IMR-90 (cell line): ENCODE results near the gene CDC73. TPM values are rescaled to one million over a fixed set of nuclear protein-coding genes. Genes with fewer than 3 reads are reported as not detected.

ENCODE experiments used
- ATAC-seq: fragments of 200-7000 bp; cut with Tn5 transposase; 2 replicates; pipeline ENCODE4 v1.9.1; 2020; ENCODE audit warnings: low read depth, mild to moderate bottlenecking, moderate library complexity
- BruUV-seq: library from RNA; stranded (reverse); fragments of 400-500 nt; replicated peaks from 2 replicates; lab custom pipeline; 2021; lab: Mats Ljungman, UMichigan
- CTCF ChIA-PET: fragments of 300-600 bp; formaldehyde crosslinking; extraction: SDS; loops from one replicate; lab custom pipeline; 2021; ENCODE audit warnings: antibody characterized with exemption; lab: Yijun Ruan, JAX
- POLR2A ChIA-PET: fragments of 300-600 bp; sonication (Branson Sonifier 250); formaldehyde crosslinking; loops from one replicate; lab custom pipeline; 2022; ENCODE audit warnings: antibody characterized with exemption; ENCODE audit not compliant: unreplicated experiment; lab: Charles Lee
- DNase-seq: peaks from one replicate; pipeline ENCODE4 v3.0.0; 2013
- H2AFZ ChIP-seq: replicated peaks from 2 replicates; pipeline ENCODE3; 2013; ENCODE audit warnings: low read length, mild to moderate bottlenecking; ENCODE audit not compliant: poor library complexity
- H2AK5ac ChIP-seq: 2 replicates; pipeline ENCODE4 v1.6.1; 2013; ENCODE audit warnings: low read depth, low read length, inconsistent platforms
- H2AK9ac ChIP-seq: replicated peaks from 2 replicates; pipeline ENCODE3; 2013; ENCODE audit warnings: mild to moderate bottlenecking, low read depth, low read length, moderate library complexity; ENCODE audit not compliant: poor library complexity
- H2BK120ac ChIP-seq: 2 replicates; pipeline ENCODE4 v1.6.1; 2013; ENCODE audit warnings: low read depth, low read length, inconsistent platforms
- H2BK15ac ChIP-seq: 3 replicates; pipeline ENCODE4 v1.6.1; 2013; ENCODE audit warnings: low read depth, low read length, inconsistent platforms
- H2BK20ac ChIP-seq: 2 replicates; pipeline ENCODE4 v1.6.1; 2013; ENCODE audit warnings: low read depth, mild to moderate bottlenecking, inconsistent platforms, low read length, moderate library complexity
- H2BK5ac ChIP-seq: 2 replicates; pipeline ENCODE4 v1.6.1; 2013; ENCODE audit warnings: mild to moderate bottlenecking, low read depth, low read length, inconsistent platforms; ENCODE audit not compliant: poor library complexity, severe bottlenecking
- H3K14ac ChIP-seq: replicated peaks from 2 replicates; pipeline ENCODE4 v1.6.1; 2013; ENCODE audit warnings: low read depth, low read length, inconsistent platforms
- H3K18ac ChIP-seq: 2 replicates; pipeline ENCODE4 v1.6.1; 2013; ENCODE audit warnings: low read depth, low read length, control low read depth
- H3K23ac ChIP-seq: 2 replicates; pipeline ENCODE4 v1.6.1; 2013; ENCODE audit warnings: low read depth, low read length, inconsistent platforms
- H3K27ac ChIP-seq: 2 replicates; pipeline ENCODE4 v1.5.1; 2013; ENCODE audit warnings: mild to moderate bottlenecking, control low read depth, low read length; ENCODE audit not compliant: insufficient read depth
- H3K27me3 ChIP-seq: 2 replicates; pipeline ENCODE4 v1.6.1; 2013; ENCODE audit warnings: low read length; ENCODE audit not compliant: control insufficient read depth, insufficient read depth
- H3K36me3 ChIP-seq: 2 replicates; pipeline ENCODE4 v1.6.1; 2013; ENCODE audit warnings: low read length, mixed read lengths; ENCODE audit not compliant: control insufficient read depth, insufficient read depth
- H3K4ac ChIP-seq: 2 replicates; pipeline ENCODE4 v1.6.1; 2013; ENCODE audit warnings: low read depth, low read length, inconsistent platforms
- H3K4me1 ChIP-seq: 2 replicates; pipeline ENCODE4 v1.6.1; 2013; ENCODE audit warnings: low read length, mixed read lengths; ENCODE audit not compliant: control insufficient read depth, insufficient read depth
- H3K4me2 ChIP-seq: 2 replicates; pipeline ENCODE4 v1.6.1; 2013; ENCODE audit warnings: low read depth, mild to moderate bottlenecking, control low read depth, low read length, moderate library complexity
- H3K4me3 ChIP-seq: 2 replicates; pipeline ENCODE4 v1.5.1; 2013; ENCODE audit warnings: low read depth, mild to moderate bottlenecking, control low read depth, low read length, moderate library complexity; ENCODE audit not compliant: insufficient read depth
- H3K56ac ChIP-seq: 2 replicates; pipeline ENCODE4 v1.6.1; 2013; ENCODE audit warnings: low read length, inconsistent platforms; ENCODE audit not compliant: insufficient read depth; ENCODE audit errors: extremely low read depth
- H3K79me1 ChIP-seq, 2 experiments: 2 replicates each; pipeline ENCODE4 v1.6.1; 2013; ENCODE audit warnings: low read length in 2 of 2, inconsistent platforms in 1 of 2, low read depth in 1 of 2
- H3K9ac ChIP-seq: 2 replicates; pipeline ENCODE4 v1.6.1; 2013; ENCODE audit warnings: low read depth, low read length, control low read depth
- H3K9me1 ChIP-seq: 2 replicates; pipeline ENCODE4 v1.6.1; 2013; ENCODE audit warnings: low read length, inconsistent platforms; ENCODE audit not compliant: insufficient read depth
- H3K9me3 ChIP-seq: 2 replicates; pipeline ENCODE4 v1.6.1; 2013; ENCODE audit warnings: low read length; ENCODE audit not compliant: control insufficient read depth, insufficient read depth
- H4K20me1 ChIP-seq: 2 replicates; pipeline ENCODE4 v1.6.1; 2013; ENCODE audit warnings: low read length, inconsistent platforms; ENCODE audit not compliant: insufficient read depth
- H4K5ac ChIP-seq: 2 replicates; pipeline ENCODE4 v1.6.1; 2013; ENCODE audit warnings: mild to moderate bottlenecking, low read depth, low read length, control low read depth
- H4K8ac ChIP-seq, 2 experiments: 2 replicates each; pipeline ENCODE4 v1.6.1; 2013; ENCODE audit warnings: low read depth in 2 of 2, low read length in 2 of 2, control low read depth in 1 of 2, inconsistent platforms in 1 of 2
- H4K91ac ChIP-seq: 2 replicates; pipeline ENCODE4 v1.6.1; 2013; ENCODE audit warnings: low read depth, low read length, inconsistent platforms; ENCODE audit not compliant: insufficient read depth
- ELK1 ChIP-seq: fragments of 150-350 bp; IDR thresholded peaks from 2 replicates; pipeline ENCODE4 v1.6.1; 2016; ENCODE audit warnings: low read depth, mild to moderate bottlenecking, low read length, moderate library complexity, borderline replicate concordance
- FOS ChIP-seq: fragments of 150-350 bp; IDR thresholded peaks from 2 replicates; pipeline ENCODE4 v1.6.1; 2016; ENCODE audit warnings: low read depth, low read length
- RAD21 ChIP-seq: IDR thresholded peaks from 2 replicates; pipeline ENCODE4 v1.6.1; 2012; ENCODE audit warnings: low read length, improper control_type of control experiment
- SMC3 ChIP-seq: fragments of 150-350 bp; IDR thresholded peaks from 2 replicates; pipeline ENCODE4 v1.6.1; 2016; ENCODE audit warnings: low read depth, mild to moderate bottlenecking, antibody characterized with exemption, low read length, moderate library complexity
- WGBS, 2 experiments: methylation state at CpG; one replicate each; pipeline versions ENCODE4 v1.1.5 to v1.1.7; 2013; ENCODE audit warnings: missing lambda C conversion rate in 2 of 2; ENCODE audit not compliant: insufficient read length in 1 of 2; ENCODE audit errors: extremely low coverage in 2 of 2; 5-methylcytosine and 5-hydroxymethylcytosine counted together
- dilution Hi-C: fragments of 300-500 bp; cut with HindIII; formaldehyde crosslinking; loops from one replicate; pipeline ENCODE4 v1.14.3; 2018; ENCODE audit warnings: low sequenced_read_pairs; ENCODE audit not compliant: unreplicated experiment
- in situ Hi-C: fragments of 300-500 bp; cut with MboI; formaldehyde crosslinking; loops from 3 replicates; pipeline ENCODE4 v1.14.3; 2019; ENCODE audit warnings: low sequenced_read_pairs, inconsistent platforms, mixed read lengths
- intact Hi-C: fragments of 100-400 bp; cut with micrococcal nuclease; formaldehyde crosslinking; loops from 2 replicates; pipeline ENCODE4 v1.10.0; 2022
- polyA plus RNA-seq, 3 experiments: library from polyadenylated mRNA; depleted of rRNA; stranded (reverse); fragments of >200 nt; gene quantifications; 2 replicates each; pipeline ENCODE4 v1.2.3, GENCODE V29; 2012; ENCODE audit warnings: low replicate concordance in 1 of 3
- total RNA-seq: library from RNA; depleted of rRNA; stranded (reverse); fragments of >200 nt; gene quantifications from 2 replicates; pipeline ENCODE4 v1.2.3, GENCODE V29; 2012
- TF ChIP-seq, protein P1 (sequence below): conservative IDR thresholded peaks from 2 replicates; pipeline ENCODE4 v1.5.1; 2012; ENCODE audit warnings: mild to moderate bottlenecking, low read depth, low read length, improper control_type of control experiment

CDC73 gene
- total and polyA plus RNA-seq, 2 of the 4 experiments (the other 2 are of a cell fraction), result 22.1 to 29.6 TPM

DNA sequence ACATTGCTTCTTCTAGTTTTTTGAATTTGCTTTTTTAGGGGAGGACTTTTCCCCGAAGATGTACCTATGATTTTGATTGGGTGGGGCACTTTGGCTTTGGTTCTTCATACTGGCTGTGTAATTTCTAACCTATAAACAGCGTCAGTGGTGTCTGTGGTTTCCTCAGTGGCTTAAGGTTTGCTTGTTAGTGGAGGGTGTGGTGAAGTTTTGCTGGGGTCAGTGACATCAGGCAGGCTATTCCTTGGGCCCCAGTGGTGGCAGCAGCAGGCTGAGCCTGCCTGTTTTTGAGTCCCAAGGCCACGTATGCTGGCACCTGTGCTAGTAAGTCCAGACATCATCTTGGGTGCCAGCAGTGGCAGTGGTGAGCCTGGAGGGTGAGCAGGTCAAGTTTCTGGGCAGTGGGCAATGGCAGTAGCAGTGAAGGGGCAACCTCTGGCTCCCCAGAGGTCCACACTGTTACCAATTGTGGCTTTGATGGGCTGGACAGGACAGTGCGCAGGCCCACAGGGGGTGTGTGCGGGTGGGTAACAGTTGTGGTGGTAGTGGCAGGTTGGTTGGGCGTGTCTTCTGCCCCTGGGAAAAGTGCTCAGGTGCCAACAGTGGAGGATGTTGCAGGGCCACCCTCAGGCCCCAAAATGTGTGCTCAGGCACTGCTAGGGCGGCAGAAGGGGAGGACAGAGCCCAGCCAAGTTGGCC, 119.4 kb downstream of the CDC73 start (continued):
- no peak for TF ChIP-seq RAD21

DNA sequence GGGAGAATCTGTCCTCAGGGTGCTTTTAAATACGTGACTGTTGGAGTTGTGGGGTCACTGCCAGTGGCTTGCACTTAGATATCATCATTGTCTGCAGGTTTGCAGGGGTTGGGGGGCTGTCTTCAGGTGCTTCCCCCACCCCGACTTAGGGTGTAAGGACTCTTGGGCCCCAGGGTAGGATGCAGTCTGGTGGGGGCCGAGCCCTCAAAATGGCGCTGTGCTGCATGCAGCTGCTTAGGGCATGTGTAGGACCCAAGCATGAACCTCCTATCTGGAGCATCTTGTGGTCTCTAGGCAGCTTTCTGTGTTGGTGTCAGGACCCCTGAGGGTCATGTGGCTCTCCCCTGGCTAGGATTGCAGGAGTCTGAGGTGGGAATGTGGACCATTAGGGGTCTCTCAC, 120.2 kb downstream of the CDC73 start:
- no CpG with 5 or more reads among the region's 4 CpGs for WGBS, 2 experiments
- dilution Hi-C loops, result no loop called here
- no peak for ATAC-seq

More for the DNA sequence above, 120.2 kb downstream of the CDC73 start:
- Histone ChIP-seq H3K14ac (no peak overlapping the region), H3K4me2 (no peak overlapping the region), H3K56ac (no peak overlapping the region), H3K4me3 (no peak overlapping the region), H2BK15ac (no peak overlapping the region), H2AFZ (no peak overlapping the region), H3K27me3 (no peaks in the 10 kb centered on the region), H3K4ac (no peak overlapping the region), H4K5ac (no peak overlapping the region), H3K9me1 (peaks cover 4% of the 10 kb centered on the region; the same call in 1 of the 2 replicates), H2AK9ac (no peak overlapping the region), H2AK5ac (no peak overlapping the region), H4K8ac (no peak overlapping the region), H3K4me1 (no peaks in the 10 kb centered on the region), H4K20me1 (no peaks in the 10 kb centered on the region), H3K23ac (no peak overlapping the region), H2BK5ac (no peak overlapping the region), H2BK20ac (no peak overlapping the region), H3K36me3 (peaks cover 7% of the 10 kb centered on the region), H3K9me3 (peaks cover 2% of the 10 kb centered on the region; the same call in 1 of the 2 replicates), H3K79me1 (peaks cover 14 to 18% of the 10 kb centered on the region in 2 experiments), H4K91ac (no peak overlapping the region), H3K18ac (no peak overlapping the region), H2BK120ac (no peak overlapping the region), H3K27ac (no peak overlapping the region), H3K9ac (no peak overlapping the region)
- CTCF ChIA-PET, result no interaction called here
- in situ Hi-C loops, result no loop called here
- TF ChIP-seq ELK1, result no peak
- TF ChIP-seq SMC3, result no peak
- TF ChIP-seq, protein P1, sequence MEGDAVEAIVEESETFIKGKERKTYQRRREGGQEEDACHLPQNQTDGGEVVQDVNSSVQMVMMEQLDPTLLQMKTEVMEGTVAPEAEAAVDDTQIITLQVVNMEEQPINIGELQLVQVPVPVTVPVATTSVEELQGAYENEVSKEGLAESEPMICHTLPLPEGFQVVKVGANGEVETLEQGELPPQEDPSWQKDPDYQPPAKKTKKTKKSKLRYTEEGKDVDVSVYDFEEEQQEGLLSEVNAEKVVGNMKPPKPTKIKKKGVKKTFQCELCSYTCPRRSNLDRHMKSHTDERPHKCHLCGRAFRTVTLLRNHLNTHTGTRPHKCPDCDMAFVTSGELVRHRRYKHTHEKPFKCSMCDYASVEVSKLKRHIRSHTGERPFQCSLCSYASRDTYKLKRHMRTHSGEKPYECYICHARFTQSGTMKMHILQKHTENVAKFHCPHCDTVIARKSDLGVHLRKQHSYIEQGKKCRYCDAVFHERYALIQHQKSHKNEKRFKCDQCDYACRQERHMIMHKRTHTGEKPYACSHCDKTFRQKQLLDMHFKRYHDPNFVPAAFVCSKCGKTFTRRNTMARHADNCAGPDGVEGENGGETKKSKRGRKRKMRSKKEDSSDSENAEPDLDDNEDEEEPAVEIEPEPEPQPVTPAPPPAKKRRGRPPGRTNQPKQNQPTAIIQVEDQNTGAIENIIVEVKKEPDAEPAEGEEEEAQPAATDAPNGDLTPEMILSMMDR, result no peak
- TF ChIP-seq RAD21, result no peak
- TF ChIP-seq FOS, result no peak
- intact Hi-C loops, result no loop called here
- DNase-seq, result no peak
- POLR2A ChIA-PET, result no interaction called here
- BruUV-seq, result no TSS peak
